ENCODE results near the gene SNAP91.
"Not testable (repeated sequence)": the region's sequence is repeated elsewhere in the genome, so short reads cannot be mapped to it uniquely, and the experiment has no call there.

The SNAP91 gene

GRCh38 chr6:83708970-83709747, at the start of gene SNAP91:
Gene SNAP91, minus strand, starts transcription at chr6:83709101. Its CDS starts 1,174 bp downstream, at chr6:83707927.
- no peak for DNase-seq (ENCODE audit: low read depth)
- no peak within 1 kb of the TSS for H3K4me3 ChIP-seq (ENCODE audit: low read depth, low read length)

GRCh38 chr6:83758533-83758932, 49.6 kb upstream of the SNAP91 start:
- no peak overlapping the region for H3K4me3 ChIP-seq (ENCODE audit: low read depth, low read length)
- TF ChIP-seq CTCF (IDR thresholded peaks at IDR 0.05; ENCODE audit: low read depth, low read length, missing control alignments): no peak
- no peak for DNase-seq (ENCODE audit: low read depth)

More at GRCh38 chr6:83708970-83709747, at the start of gene SNAP91:
- no peak for TF ChIP-seq CTCF (IDR thresholded peaks at IDR 0.05; ENCODE audit: low read depth, low read length, missing control alignments)

- H3K4me3 ChIP-seq (ENCODE audit: low read depth, low read length): no peak overlapping the region
- no peak for DNase-seq (ENCODE audit: low read depth)
- no peak for TF ChIP-seq CTCF (IDR thresholded peaks at IDR 0.05; ENCODE audit: low read depth, low read length, missing control alignments)
These were observed 48.1 kb upstream of the SNAP91 start for GRCh38 chr6:83757021-83757420.

GRCh38 chr6:83756565-83756964, 47.7 kb upstream of the SNAP91 start:
- TF ChIP-seq CTCF (IDR thresholded peaks at IDR 0.05; ENCODE audit: low read depth, low read length, missing control alignments): no peak
- no peak overlapping the region for H3K4me3 ChIP-seq (ENCODE audit: low read depth, low read length)
- DNase-seq (ENCODE audit: low read depth): no peak

- not testable (repeated sequence) for H3K4me3 ChIP-seq (ENCODE audit: low read depth, low read length); DNase-seq (ENCODE audit: low read depth)
These were observed 43.5 kb upstream of the SNAP91 start for GRCh38 chr6:83752375-83752774.

- no peak overlapping the region for H3K4me3 ChIP-seq (ENCODE audit: low read depth, low read length)
- no peak for TF ChIP-seq CTCF (IDR thresholded peaks at IDR 0.05; ENCODE audit: low read depth, low read length, missing control alignments)
- no peak for DNase-seq (ENCODE audit: low read depth)
These were observed 32.2 kb upstream of the SNAP91 start for GRCh38 chr6:83741089-83741488.

GRCh38 chr6:83735461-83735860, 26.6 kb upstream of the SNAP91 start:
- no peak overlapping the region for H3K4me3 ChIP-seq (ENCODE audit: low read depth, low read length)
- TF ChIP-seq CTCF (IDR thresholded peaks at IDR 0.05; ENCODE audit: low read depth, low read length, missing control alignments): no peak
- DNase-seq (ENCODE audit: low read depth): no peak

All from GM12864 (cell line).